DMS153 treated with DMSO at 0.1 percent for 48 hours (cell line): ENCODE measurements around the gene RPP21.
"Not testable (repeated sequence)": the region's sequence is repeated elsewhere in the genome, so short reads cannot be mapped to it uniquely, and the experiment has no call there.

Experiments
- DNase-seq: peaks from one replicate; lab custom pipeline; 2025; ENCODE audit not compliant: unreplicated experiment; lab: John Stamatoyannopoulos, UW

The RPP21 gene

GRCh38 chr6:30329331-30329730 lies 15.6 kb upstream of the RPP21 start:
- DNase-seq = no peak

- DNase-seq = no peak
Observed at GRCh38 chr6:30331981-30332380, 13.0 kb upstream of the RPP21 start.

GRCh38 chr6:30334075-30334783 lies 10.7 kb upstream of the RPP21 start:
- no peak for DNase-seq

GRCh38 chr6:30340589-30341054 lies 4.3 kb upstream of the RPP21 start:
- no peak for DNase-seq

GRCh38 chr6:30341218-30341617 lies 3.7 kb upstream of the RPP21 start:
- DNase-seq = no peak

GRCh38 chr6:30341728-30342127 lies 3.2 kb upstream of the RPP21 start:
- no peak for DNase-seq

- no peak for DNase-seq
Observed at GRCh38 chr6:30344191-30344867, 627 bp upstream of the RPP21 start.

- no peak for DNase-seq
Observed at GRCh38 chr6:30345852-30346251, 896 bp downstream of the RPP21 start.

GRCh38 chr6:30348957-30349356 lies 4.0 kb downstream of the RPP21 start:
- no peak for DNase-seq

GRCh38 chr6:30349421-30350177 lies 4.6 kb downstream of the RPP21 start:
- no peak for DNase-seq

GRCh38 chr6:30350524-30350923 lies 5.6 kb downstream of the RPP21 start:
- no peak for DNase-seq

GRCh38 chr6:30352550-30352949 lies 7.6 kb downstream of the RPP21 start:
- DNase-seq = no peak

- DNase-seq = no peak
Observed at GRCh38 chr6:30355281-30355680, 10.3 kb downstream of the RPP21 start.

- DNase-seq = no peak
Observed at GRCh38 chr6:30356536-30356935, 11.6 kb downstream of the RPP21 start.

- DNase-seq = peak; percentile 49
Observed at GRCh38 chr6:30357678-30358540, 13.0 kb downstream of the RPP21 start.

GRCh38 chr6:30359276-30359675 lies 14.3 kb downstream of the RPP21 start:
- DNase-seq = no peak

- DNase-seq = no peak
Observed at GRCh38 chr6:30360139-30360538, 15.2 kb downstream of the RPP21 start.

- no peak for DNase-seq
Observed at GRCh38 chr6:30361661-30362060, 16.7 kb downstream of the RPP21 start.

- DNase-seq = no peak
Observed at GRCh38 chr6:30363459-30363858, 18.5 kb downstream of the RPP21 start.

- no peak for DNase-seq
Observed at GRCh38 chr6:30364591-30364990, 19.6 kb downstream of the RPP21 start.

- not testable (repeated sequence) for DNase-seq
Observed at GRCh38 chr6:30369280-30369679, 24.3 kb downstream of the RPP21 start.
